HFFc6 (cell line): Measurements from ENCODE around the gene POLR2E. TPM values are rescaled to one million over a fixed set of nuclear protein-coding genes. Genes with fewer than 3 reads are reported as not detected.

Experiments used
- DNase-seq: peaks from one replicate; pipeline ENCODE4 v3.0.0-alpha.2; 2018
- H3K27ac Mint-ChIP-seq: 2 replicates; pipeline ENCODE4 v1.8.0; 2020; ENCODE audit warnings: mild to moderate bottlenecking, mixed read lengths
- H3K27me3 Mint-ChIP-seq: 2 replicates; pipeline ENCODE4 v1.8.0; 2021; ENCODE audit warnings: mild to moderate bottlenecking, moderate library complexity, mixed read lengths; ENCODE audit not compliant: insufficient read depth
- H3K36me3 Mint-ChIP-seq: 2 replicates; pipeline ENCODE4 v1.8.0; 2021; ENCODE audit warnings: low read depth, mixed read lengths
- H3K4me1 Mint-ChIP-seq: 2 replicates; pipeline ENCODE4 v1.8.0; 2020; ENCODE audit warnings: low read depth, mixed read lengths
- H3K4me3 Mint-ChIP-seq: 2 replicates; pipeline ENCODE4 v1.8.0; 2020; ENCODE audit warnings: mild to moderate bottlenecking, moderate library complexity, mixed read lengths
- H3K9me3 Mint-ChIP-seq: 2 replicates; pipeline ENCODE4 v1.8.0; 2020; ENCODE audit warnings: mild to moderate bottlenecking, mixed read lengths
- total RNA-seq, 6 experiments: library from RNA; stranded (reverse); fragmentation: NEBNext Ultra II Directional; extraction: Animal tissue kit (Norgen Biotek cat#: 25700); gene quantifications; 2 replicates in 1 of 6; 3 replicates in 5 of 6; pipeline ENCODE4 v1.2.3, GENCODE V29; 2021
- TF ChIP-seq, protein P1 (sequence below): fragments of 200-600 bp; sonication (generic); IDR thresholded peaks from 2 replicates; pipeline ENCODE4 v1.5.0; 2021; ENCODE audit warnings: antibody characterized with exemption, mild to moderate bottlenecking

The POLR2E gene
- total RNA-seq, 6 experiments from 2014 or later, result 224 to 289 (median 250) TPM

DNA sequence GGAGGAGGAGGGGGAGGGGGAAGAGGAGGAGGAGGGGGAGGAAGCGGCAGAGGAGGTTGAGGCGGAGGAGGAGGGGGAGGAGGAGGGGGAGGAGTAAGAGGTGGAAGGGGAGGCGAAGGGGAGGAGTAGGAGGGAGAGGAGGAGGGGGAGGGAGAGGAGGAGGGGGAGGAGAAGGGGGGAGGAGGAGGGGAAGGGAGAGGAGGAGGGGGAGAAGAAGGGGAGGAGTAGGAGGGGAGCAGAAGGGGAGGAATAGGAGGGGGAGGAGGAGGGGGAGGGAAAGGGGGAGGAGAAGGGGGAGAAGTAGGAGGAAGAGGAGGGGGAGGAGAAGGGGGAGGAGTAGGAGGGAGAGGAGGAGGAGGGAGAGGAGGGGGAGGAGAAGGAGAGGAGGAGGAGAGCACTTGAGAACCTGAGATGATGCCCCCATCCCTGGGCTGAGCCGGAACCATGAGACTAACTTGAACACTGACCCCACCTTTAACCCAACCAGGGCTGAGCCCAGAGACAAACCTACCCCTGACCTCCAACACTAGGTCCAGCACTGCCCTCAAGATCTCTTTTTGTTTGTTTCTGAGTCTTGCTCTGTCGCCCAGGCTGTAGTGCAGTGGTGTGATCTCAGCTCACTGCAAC lies 42.7 kb downstream of the POLR2E start:
- Mint-ChIP-seq H3K36me3 (peaks cover 9% of the 10 kb centered on the region; the same call in 1 of the 2 replicates), H3K27me3 (peaks cover 3% of the 10 kb centered on the region), H3K27ac (no peak overlapping the region), H3K9me3 (peaks cover 15% of the 10 kb centered on the region; the same call in 1 of the 2 replicates), H3K4me3 (no peak overlapping the region), H3K4me1 (no peaks in the 10 kb centered on the region)
- TF ChIP-seq, protein P1, sequence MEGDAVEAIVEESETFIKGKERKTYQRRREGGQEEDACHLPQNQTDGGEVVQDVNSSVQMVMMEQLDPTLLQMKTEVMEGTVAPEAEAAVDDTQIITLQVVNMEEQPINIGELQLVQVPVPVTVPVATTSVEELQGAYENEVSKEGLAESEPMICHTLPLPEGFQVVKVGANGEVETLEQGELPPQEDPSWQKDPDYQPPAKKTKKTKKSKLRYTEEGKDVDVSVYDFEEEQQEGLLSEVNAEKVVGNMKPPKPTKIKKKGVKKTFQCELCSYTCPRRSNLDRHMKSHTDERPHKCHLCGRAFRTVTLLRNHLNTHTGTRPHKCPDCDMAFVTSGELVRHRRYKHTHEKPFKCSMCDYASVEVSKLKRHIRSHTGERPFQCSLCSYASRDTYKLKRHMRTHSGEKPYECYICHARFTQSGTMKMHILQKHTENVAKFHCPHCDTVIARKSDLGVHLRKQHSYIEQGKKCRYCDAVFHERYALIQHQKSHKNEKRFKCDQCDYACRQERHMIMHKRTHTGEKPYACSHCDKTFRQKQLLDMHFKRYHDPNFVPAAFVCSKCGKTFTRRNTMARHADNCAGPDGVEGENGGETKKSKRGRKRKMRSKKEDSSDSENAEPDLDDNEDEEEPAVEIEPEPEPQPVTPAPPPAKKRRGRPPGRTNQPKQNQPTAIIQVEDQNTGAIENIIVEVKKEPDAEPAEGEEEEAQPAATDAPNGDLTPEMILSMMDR, result no peak
- DNase-seq, result no peak

DNA sequence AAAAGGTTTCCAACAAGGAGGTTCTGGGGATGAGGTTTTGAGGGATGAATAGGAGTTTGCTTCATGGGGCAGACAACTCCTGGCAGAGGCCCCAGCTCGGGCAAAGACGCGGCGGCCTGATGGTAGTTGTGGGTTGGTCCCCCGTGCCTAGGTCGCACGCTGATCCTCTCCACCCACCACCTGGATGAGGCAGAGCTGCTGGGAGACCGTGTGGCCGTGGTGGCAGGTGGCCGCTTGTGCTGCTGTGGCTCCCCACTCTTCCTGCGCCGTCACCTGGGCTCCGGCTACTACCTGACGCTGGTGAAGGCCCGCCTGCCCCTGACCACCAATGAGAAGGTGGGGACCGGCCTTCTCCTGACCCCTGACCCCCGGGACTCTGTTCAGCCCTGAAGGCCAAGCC lies 43.4 kb downstream of the POLR2E start:
- Mint-ChIP-seq H3K27ac (no peak overlapping the region), H3K4me3 (no peak overlapping the region)

DNA sequence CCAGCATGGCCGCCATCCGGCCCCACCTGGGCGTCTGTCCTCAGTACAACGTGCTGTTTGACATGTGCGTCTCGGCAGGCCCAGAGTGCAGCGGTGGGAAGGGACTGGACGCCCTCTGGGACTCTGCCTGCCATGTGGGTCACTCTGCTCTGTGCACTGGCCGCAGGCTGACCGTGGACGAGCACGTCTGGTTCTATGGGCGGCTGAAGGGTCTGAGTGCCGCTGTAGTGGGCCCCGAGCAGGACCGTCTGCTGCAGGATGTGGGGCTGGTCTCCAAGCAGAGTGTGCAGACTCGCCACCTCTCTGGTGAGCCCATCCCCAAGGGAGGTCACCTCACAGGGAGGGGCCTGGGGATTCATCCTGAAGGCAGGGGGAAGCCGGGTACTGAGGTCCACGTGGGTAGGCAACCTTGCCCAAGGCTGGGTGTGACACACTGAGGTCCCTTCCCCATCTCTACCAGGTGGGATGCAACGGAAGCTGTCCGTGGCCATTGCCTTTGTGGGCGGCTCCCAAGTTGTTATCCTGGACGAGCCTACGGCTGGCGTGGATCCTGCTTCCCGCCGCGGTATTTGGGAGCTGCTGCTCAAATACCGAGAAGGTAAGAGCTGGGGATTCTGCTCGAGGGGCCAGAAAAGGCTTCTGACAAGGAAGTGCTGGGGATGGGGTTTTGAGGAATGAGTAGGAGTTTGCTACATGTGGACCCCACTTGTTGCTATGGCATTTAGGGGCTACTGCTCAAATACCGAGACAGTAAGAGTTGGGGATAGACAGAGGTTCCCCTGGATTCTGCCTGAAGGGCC lies 44.0 kb downstream of the POLR2E start:
- H3K27ac Mint-ChIP-seq, result no peak overlapping the region
- peaks cover 2% of the 10 kb centered on the region; the same call in 1 of the 2 replicates for H3K9me3 Mint-ChIP-seq
- no peaks in the 10 kb centered on the region; the same call in 1 of the 2 replicates for H3K36me3 Mint-ChIP-seq
- TF ChIP-seq, protein P1, result no peak
- H3K4me3 Mint-ChIP-seq, result no peak overlapping the region
- no peaks in the 10 kb centered on the region; the same call in 1 of the 2 replicates for H3K27me3 Mint-ChIP-seq
- no peak for DNase-seq
- H3K4me1 Mint-ChIP-seq, result no peaks in the 10 kb centered on the region

More for the DNA sequence above, 43.4 kb downstream of the POLR2E start:
- TF ChIP-seq, protein P1, result no peak
- Mint-ChIP-seq H3K9me3 (peaks cover 8% of the 10 kb centered on the region; the same call in 1 of the 2 replicates), H3K27me3 (peaks cover 3% of the 10 kb centered on the region), H3K4me1 (no peaks in the 10 kb centered on the region), H3K36me3 (peaks cover 5% of the 10 kb centered on the region; the same call in 1 of the 2 replicates)
- DNase-seq, result no peak

DNA sequence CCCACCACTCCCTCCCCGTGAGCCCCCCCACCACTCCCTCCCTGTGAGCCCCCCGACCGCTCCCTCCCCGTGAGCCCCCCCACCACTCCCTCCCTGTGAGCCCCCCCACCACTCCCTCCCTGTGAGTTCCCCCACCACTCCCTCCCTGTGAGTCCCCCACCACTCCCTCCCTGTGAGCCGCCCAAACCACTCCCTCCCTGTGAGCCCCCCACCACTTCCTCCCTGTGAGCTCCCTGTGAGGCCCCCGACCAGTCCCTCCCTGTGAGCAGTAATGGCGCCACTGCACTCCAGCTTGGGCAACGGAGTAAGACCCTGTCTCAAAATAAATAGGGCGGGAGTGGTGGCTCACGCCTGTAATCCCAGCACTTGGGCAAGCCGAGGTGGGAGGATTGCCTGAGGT lies 45.4 kb downstream of the POLR2E start:
- peaks cover 6% of the 10 kb centered on the region; the same call in 1 of the 2 replicates for H3K9me3 Mint-ChIP-seq
- H3K4me3 Mint-ChIP-seq, result no peak overlapping the region
- DNase-seq, result no peak
- no peaks in the 10 kb centered on the region for H3K27me3 Mint-ChIP-seq
- no peaks in the 10 kb centered on the region for H3K36me3 Mint-ChIP-seq
- TF ChIP-seq, protein P1, result no peak
- H3K27ac Mint-ChIP-seq, result no peak overlapping the region
- H3K4me1 Mint-ChIP-seq, result no peaks in the 10 kb centered on the region

DNA sequence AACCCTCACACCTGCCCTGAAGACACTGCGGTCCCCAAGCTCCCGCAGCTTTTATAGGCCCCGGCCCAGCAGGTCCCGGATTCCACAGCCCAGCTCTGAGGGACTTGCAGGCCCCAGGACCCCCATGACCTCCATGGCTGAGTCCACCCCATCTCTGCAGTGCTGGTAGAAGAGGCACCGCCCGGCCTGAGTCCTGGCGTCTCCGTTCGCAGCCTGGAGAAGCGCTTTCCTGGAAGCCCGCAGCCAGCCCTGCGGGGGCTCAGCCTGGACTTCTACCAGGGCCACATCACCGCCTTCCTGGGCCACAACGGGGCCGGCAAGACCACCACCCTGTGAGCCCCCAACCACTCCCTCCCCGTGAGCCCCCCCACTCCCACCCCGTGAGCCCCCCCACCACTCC lies 46.1 kb downstream of the POLR2E start:
- Mint-ChIP-seq H3K9me3 (peaks cover 6% of the 10 kb centered on the region; the same call in 1 of the 2 replicates), H3K4me1 (no peaks in the 10 kb centered on the region), H3K36me3 (no peaks in the 10 kb centered on the region), H3K27ac (no peak overlapping the region), H3K27me3 (no peaks in the 10 kb centered on the region), H3K4me3 (no peak overlapping the region)
- no peak for DNase-seq
- TF ChIP-seq, protein P1, result no peak
